Fibroblast of skin of back (primary cell): Measurements from ENCODE around the gene ZNF91.
"Not testable (repeated sequence)": the region's sequence is repeated elsewhere in the genome, so short reads cannot be mapped to it uniquely, and the experiment has no call there.

ENCODE experiments used
- DNase-seq: peaks from one replicate; pipeline ENCODE4 v3.0.0-alpha.2; 2013

The ZNF91 gene

DNA sequence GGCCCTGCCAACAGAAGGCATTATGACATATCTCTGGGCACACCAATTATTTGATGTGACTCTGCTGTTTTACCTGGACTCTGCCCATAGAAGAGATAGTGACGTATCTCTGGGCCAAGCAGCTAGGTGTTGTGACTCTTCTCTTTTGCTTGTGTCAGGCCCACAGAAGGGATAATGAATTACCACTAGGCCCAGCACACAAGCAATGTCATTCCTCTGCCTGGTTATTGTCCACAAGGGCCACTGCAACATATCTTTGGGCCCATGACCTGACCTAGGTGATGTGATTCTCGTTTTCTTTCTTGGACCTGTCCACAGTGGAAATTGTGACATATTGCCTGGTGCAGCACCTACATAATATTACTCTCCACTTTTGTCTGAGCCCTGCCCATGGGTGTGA is 80.0 kb downstream of the ZNF91 start:
- no peak for DNase-seq

DNA sequence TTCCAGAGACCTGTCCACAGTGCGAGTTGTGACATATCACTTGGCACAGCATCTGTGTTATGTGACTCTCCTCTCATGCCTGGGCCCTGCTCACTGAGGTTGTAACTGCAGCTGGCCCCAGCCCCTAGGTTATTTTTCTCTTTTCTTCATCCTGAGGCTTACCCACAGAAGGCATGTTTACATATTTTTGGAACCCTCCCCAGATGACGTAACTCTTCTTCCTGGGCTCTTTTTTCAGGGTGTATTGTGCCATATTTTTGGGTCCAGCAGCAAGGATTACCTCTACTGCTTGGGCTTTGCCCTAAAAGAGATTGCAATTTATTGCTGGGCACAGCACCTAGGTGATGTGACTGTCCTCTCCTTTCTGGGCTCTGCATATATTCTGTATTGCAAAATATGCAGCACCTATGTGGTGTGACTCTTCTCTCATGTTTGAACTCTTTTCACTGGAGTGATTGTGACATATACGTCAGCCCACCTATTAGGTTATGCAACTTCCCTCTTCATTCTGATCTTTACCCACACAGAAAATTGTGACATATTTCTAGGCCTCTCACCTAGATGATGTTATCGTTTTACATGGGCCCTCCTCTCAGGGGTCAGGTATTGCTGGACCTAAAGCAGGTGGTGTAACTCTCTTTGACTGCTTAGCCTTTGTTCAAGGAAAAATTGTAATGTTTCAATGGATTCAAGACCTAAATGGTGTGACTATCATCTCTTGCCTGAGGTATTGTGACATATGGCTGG is 80.6 kb downstream of the ZNF91 start:
- no peak for DNase-seq

- no peak for DNase-seq
Observed at GRCh38 chr19:23313196-23313595, 82.1 kb downstream of the ZNF91 start.

- DNase-seq, result no peak
Observed at GRCh38 chr19:23312515-23312914, 82.8 kb downstream of the ZNF91 start.

DNA sequence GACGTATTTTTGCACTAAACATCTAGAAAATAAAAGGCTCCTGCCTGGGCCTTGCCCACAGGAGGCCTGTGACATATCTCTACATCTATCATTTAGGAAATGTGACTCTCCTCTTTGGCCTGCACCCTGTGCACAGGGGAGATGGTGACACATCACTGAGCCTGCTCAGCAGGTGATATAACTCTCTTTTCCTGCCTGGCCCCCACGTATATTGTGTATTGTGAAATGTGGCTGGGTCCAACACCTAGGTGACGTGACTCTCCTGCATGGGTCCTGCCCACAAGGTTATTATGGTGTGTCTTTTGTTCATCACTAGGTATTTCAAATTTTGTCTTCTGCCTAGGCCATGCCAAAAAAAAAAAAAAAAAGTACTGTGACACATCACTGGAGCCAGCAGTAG is 83.7 kb downstream of the ZNF91 start:
- no peak for DNase-seq

DNA sequence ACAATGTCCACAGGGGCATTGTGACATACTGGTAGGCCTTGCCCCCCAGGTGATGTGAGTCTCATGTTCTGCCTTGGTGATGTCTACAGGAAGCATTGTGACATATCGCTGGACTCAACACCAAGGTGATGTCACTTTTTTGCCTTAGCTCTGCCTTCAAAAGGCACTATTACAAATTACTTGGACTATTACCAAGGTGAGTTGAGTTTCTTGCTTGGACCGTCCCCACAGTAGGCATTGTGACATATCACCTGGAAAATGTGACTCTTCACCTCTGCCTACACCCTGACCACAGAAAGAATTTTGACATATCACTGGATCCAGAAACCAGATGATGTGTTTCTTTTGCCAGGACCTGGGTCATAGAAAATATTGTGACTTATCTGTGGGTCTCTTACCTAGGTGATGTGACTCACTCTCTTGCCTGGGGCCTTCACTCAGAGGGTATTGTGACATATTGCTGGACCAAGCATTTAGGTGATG is 84.5 kb downstream of the ZNF91 start:
- no peak for DNase-seq

GRCh38 chr19:23309926-23310325 is 85.3 kb downstream of the ZNF91 start:
- no peak for DNase-seq

- no peak for DNase-seq
Observed at GRCh38 chr19:23305555-23305954, 89.7 kb downstream of the ZNF91 start.

GRCh38 chr19:23304238-23304637 is 91.0 kb downstream of the ZNF91 start:
- DNase-seq, result no peak

GRCh38 chr19:23294141-23294540 is 101.1 kb downstream of the ZNF91 start:
- DNase-seq, result no peak

- not testable (repeated sequence) for DNase-seq
Observed at GRCh38 chr19:23289966-23290365, 105.3 kb downstream of the ZNF91 start.
